GM10266 (cell line): ENCODE measurements around the gene FFAR3.

Experiments used
- DNase-seq: peaks from one replicate; pipeline ENCODE4 v3.0.0; 2012; ENCODE audit errors: extremely low spot score
- TF ChIP-seq, protein P1 (sequence below): IDR thresholded peaks from 2 replicates; pipeline ENCODE4 v1.5.1; 2012; ENCODE audit warnings: mild to moderate bottlenecking, low read depth; ENCODE audit not compliant: control insufficient read depth, insufficient read depth; ENCODE audit errors: missing control alignments

FFAR3 gene

DNA sequence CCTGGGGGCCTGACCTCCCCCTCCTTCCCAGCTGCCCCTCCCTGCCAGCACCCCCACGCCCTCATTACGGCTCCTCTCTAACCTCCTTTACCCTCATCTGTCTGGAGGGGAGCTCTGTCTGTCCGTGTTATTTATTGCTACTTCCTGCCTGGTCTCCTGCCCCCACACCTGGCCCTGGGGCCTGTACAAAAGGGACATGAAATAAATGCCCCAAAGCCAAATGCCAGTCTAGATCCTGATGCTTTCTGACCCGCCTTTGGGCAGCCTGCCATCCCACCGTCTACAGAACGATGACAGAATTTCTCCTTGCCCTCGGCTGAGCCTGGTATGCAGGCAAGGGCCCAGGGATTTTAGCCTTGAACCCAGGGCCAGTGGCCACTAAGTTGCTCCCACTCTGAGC, 44.7 kb upstream of the FFAR3 start:
- TF ChIP-seq, protein P1, sequence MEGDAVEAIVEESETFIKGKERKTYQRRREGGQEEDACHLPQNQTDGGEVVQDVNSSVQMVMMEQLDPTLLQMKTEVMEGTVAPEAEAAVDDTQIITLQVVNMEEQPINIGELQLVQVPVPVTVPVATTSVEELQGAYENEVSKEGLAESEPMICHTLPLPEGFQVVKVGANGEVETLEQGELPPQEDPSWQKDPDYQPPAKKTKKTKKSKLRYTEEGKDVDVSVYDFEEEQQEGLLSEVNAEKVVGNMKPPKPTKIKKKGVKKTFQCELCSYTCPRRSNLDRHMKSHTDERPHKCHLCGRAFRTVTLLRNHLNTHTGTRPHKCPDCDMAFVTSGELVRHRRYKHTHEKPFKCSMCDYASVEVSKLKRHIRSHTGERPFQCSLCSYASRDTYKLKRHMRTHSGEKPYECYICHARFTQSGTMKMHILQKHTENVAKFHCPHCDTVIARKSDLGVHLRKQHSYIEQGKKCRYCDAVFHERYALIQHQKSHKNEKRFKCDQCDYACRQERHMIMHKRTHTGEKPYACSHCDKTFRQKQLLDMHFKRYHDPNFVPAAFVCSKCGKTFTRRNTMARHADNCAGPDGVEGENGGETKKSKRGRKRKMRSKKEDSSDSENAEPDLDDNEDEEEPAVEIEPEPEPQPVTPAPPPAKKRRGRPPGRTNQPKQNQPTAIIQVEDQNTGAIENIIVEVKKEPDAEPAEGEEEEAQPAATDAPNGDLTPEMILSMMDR: no peak
- no peak for DNase-seq

DNA sequence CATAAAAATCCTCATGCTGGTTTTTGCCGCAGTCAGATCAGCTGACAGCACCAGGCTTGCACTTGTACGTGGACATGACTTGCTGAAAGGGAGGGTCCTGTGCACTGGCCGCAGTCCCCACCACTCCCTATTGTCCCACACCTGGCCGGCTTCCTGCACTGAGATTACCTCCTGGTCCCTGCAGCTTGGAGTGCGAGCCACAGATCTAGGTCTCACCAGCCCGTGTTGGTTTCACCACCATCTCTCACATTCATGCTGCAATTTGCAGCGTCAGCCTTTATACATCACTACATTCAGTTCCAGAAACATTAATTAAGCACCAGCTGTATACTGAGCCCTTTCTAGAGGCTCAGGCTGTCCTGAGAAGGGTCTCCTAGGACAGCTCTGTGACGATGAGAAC, 44.2 kb upstream of the FFAR3 start:
- DNase-seq: no peak
- TF ChIP-seq, protein P1: no peak

DNA sequence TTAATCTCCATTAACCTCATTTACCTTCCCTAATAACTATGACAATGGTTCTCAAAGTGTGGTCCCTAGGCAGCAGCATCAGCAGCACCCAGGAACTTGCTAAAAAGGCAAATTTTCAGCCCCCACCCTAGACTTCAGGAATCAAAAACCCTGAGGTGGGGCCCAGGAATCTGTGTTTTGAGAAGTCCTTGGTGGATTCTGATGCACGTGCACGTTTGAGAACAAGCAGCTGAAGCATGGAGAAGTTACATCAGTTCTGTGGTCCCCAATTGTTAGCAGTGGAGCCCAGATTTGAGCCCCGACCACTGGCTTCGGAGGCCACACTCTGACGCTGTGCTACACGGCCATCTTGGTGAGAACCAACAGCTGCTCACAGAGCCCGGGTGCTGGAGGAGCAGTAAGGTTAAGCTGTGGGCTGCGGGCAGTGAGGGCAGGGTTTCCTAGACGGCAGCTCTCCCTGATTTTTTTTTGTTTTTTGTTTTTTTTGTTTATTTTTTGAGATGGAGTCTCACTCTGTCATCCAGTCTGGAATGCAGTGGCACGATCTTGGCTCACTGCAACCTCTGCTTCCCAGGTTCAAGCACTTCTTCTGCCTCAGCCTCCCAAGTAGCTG, 43.3 kb upstream of the FFAR3 start:
- TF ChIP-seq, protein P1: no peak
- no peak for DNase-seq

DNA sequence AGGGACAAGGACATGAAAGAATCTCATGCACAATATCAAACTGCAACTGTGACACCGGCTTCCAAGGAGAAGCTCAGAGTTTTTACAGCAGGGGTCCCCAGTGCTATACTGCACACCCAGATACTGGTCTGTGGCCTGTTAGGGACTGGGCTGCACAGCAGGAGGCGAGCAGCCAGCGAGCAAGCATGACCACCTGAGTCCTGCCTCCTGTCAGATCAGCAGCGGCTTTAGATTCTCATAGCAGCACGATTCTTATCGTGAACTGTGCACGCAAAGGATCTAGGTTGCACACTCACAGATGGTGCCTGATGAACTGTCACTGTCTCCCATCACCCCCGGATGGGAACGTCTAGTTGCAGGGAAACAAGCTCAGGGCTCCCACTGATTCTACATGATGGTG, 42.4 kb upstream of the FFAR3 start:
- no peak for DNase-seq
- TF ChIP-seq, protein P1: no peak

DNA sequence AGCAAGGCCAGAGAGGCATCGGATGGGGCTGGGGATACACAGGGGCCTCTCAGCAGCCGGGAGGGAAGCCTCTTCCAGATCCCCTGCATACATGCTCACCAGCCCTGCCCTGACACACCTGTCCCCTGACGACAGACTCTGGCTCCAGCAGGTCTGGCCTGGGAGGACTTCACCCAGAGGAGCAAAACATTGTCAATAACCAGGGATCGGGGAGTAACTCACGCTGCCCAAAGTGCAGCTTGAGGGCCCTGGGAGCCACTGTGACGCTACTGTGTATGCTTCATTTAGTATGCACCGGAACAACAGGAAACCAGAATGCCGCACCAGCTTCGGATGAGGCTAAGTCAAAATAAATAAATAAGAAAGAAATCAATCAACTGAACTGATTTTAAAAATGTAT, 41.7 kb upstream of the FFAR3 start:
- DNase-seq: no peak
- TF ChIP-seq, protein P1: no peak

DNA sequence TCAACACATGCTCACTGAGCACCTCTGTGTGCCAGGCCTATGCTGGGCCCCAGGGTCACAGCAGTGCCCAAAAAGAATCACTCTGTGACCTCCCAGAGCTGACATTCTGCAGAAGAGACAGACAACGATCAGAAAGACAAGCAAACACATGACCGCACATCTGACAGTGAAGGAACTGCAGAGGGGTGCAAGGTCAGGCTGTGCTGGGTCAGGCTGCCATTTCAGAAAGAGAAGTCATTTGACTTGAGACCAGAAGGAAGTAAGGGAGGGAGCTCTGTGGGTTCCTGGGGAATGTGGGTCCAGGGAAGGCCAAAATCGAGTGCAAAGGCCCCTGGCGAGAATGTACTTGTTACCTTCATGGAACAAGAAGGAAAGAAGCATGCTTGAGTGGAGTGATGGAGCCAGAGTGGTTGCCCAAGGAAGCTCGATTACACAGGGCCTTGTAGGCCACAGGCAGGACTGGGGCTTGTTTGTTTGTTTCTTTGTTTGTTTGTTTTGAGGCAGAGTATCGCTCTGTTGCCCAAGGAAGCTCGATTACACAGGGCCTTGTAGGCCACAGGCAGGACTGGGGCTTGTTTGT, 40.7 kb upstream of the FFAR3 start:
- TF ChIP-seq, protein P1: no peak
- DNase-seq: no peak

DNA sequence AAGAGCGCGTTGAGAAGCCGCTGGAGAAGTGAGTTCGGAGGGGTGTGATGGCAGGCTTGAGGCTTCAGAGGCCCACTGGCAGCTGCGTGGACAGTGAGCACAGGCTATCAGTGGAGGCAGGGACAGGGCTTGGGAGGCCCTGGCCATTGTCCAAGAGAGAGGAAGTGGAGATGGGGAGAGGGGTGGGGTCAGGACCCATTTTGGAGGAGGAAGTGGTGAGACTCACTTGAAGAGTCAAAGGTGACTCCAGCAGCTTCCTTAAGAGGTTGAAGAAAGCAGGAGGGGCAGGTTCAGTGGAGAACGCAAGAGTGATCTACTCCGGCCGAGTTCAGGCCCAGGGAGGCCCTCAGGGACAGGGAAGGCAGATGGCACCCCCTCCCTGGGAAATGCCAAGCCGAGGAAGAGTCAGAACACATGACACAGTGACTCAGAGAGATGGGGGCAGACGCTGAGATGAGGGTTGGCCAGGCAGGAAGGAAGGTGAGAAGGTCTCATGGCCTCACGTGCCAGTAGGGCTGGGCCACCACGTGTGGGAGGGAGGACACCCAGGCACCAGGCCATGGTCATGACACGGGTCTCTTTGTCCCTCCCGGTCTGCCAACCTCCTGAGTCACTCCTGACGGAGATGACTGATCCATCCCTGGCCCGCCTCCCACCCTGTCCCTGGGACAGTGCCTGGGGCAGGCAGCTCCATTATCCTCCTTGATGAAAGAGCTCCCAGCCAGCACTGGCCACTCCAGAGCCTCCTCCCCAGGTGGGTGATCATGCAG, 39.4 kb upstream of the FFAR3 start:
- no peak for DNase-seq
- TF ChIP-seq, protein P1: no peak
